Measurements from ENCODE around the gene AGMAT.

The AGMAT gene

GRCh38 chr1:15584489-15585363 lies at the start of gene AGMAT:
Gene AGMAT, minus strand, starts transcription at chr1:15585051. Its CDS starts 84 bp downstream, at chr1:15584967.
- H3K9ac ChIP-seq (ENCODE audit: low read length) = no peak within 1 kb of the TSS
- H3K27ac ChIP-seq (ENCODE audit: low read depth, low read length) = no peak within 1 kb of the TSS
- no peaks in the 10 kb centered on the region for H3K27me3 ChIP-seq (ENCODE audit: control insufficient read depth, insufficient read depth, low read length)
- no peaks in the 10 kb centered on the region for H3K36me3 ChIP-seq (ENCODE audit: control insufficient read depth, insufficient read depth, low read length)
- no peaks in the 10 kb centered on the region for H3K4me1 ChIP-seq (ENCODE audit: control insufficient read depth, insufficient read depth, low read length)
- peak within 1 kb of the TSS; percentile 68 for H3K4me3 ChIP-seq (ENCODE audit: low read length)

GRCh38 chr1:15633756-15634420 lies 49.0 kb upstream of the AGMAT start:
- Histone ChIP-seq H3K27me3 (ENCODE audit: control insufficient read depth, insufficient read depth, low read length) (no peaks in the 10 kb centered on the region), H3K27ac (ENCODE audit: low read depth, low read length) (no peak overlapping the region), H3K4me1 (ENCODE audit: control insufficient read depth, insufficient read depth, low read length) (no peaks in the 10 kb centered on the region), H3K36me3 (ENCODE audit: control insufficient read depth, insufficient read depth, low read length) (peaks cover 16% of the 10 kb centered on the region), H3K4me3 (ENCODE audit: low read length) (no peak overlapping the region), H3K9ac (ENCODE audit: low read length) (no peak overlapping the region)

- no peak overlapping the region for H3K27ac ChIP-seq (ENCODE audit: low read depth, low read length)
- no peaks in the 10 kb centered on the region for H3K4me1 ChIP-seq (ENCODE audit: control insufficient read depth, insufficient read depth, low read length)
- H3K4me3 ChIP-seq (ENCODE audit: low read length) = no peak overlapping the region
- peaks cover 8% of the 10 kb centered on the region for H3K36me3 ChIP-seq (ENCODE audit: control insufficient read depth, insufficient read depth, low read length)
- H3K9ac ChIP-seq (ENCODE audit: low read length) = no peak overlapping the region
- H3K27me3 ChIP-seq (ENCODE audit: control insufficient read depth, insufficient read depth, low read length) = no peaks in the 10 kb centered on the region
These were observed 43.2 kb upstream of the AGMAT start for GRCh38 chr1:15628003-15628402.

- no peak overlapping the region for H3K9ac ChIP-seq (ENCODE audit: low read length)
- H3K27me3 ChIP-seq (ENCODE audit: control insufficient read depth, insufficient read depth, low read length) = no peaks in the 10 kb centered on the region
- no peaks in the 10 kb centered on the region for H3K4me1 ChIP-seq (ENCODE audit: control insufficient read depth, insufficient read depth, low read length)
- H3K36me3 ChIP-seq (ENCODE audit: control insufficient read depth, insufficient read depth, low read length) = peaks cover 8% of the 10 kb centered on the region
- no peak overlapping the region for H3K4me3 ChIP-seq (ENCODE audit: low read length)
- no peak overlapping the region for H3K27ac ChIP-seq (ENCODE audit: low read depth, low read length)
These were observed 42.6 kb upstream of the AGMAT start for GRCh38 chr1:15627343-15627988.

- Histone ChIP-seq H3K4me3 (ENCODE audit: low read length) (no peak overlapping the region), H3K36me3 (ENCODE audit: control insufficient read depth, insufficient read depth, low read length) (peaks cover 8% of the 10 kb centered on the region), H3K27ac (ENCODE audit: low read depth, low read length) (no peak overlapping the region), H3K4me1 (ENCODE audit: control insufficient read depth, insufficient read depth, low read length) (no peaks in the 10 kb centered on the region), H3K9ac (ENCODE audit: low read length) (no peak overlapping the region), H3K27me3 (ENCODE audit: control insufficient read depth, insufficient read depth, low read length) (no peaks in the 10 kb centered on the region)
These were observed 41.6 kb upstream of the AGMAT start for GRCh38 chr1:15626269-15626950.

GRCh38 chr1:15625056-15625917 lies 40.4 kb upstream of the AGMAT start:
- Histone ChIP-seq H3K27ac (ENCODE audit: low read depth, low read length) (no peak overlapping the region), H3K4me1 (ENCODE audit: control insufficient read depth, insufficient read depth, low read length) (no peaks in the 10 kb centered on the region), H3K9ac (ENCODE audit: low read length) (no peak overlapping the region), H3K4me3 (ENCODE audit: low read length) (no peak overlapping the region), H3K36me3 (ENCODE audit: control insufficient read depth, insufficient read depth, low read length) (peaks cover 5% of the 10 kb centered on the region), H3K27me3 (ENCODE audit: control insufficient read depth, insufficient read depth, low read length) (no peaks in the 10 kb centered on the region)

GRCh38 chr1:15624133-15624714 lies 39.4 kb upstream of the AGMAT start:
- H3K4me1 ChIP-seq (ENCODE audit: control insufficient read depth, insufficient read depth, low read length) = no peaks in the 10 kb centered on the region
- H3K27ac ChIP-seq (ENCODE audit: low read depth, low read length) = no peak overlapping the region
- no peak overlapping the region for H3K4me3 ChIP-seq (ENCODE audit: low read length)
- H3K9ac ChIP-seq (ENCODE audit: low read length) = no peak overlapping the region
- no peaks in the 10 kb centered on the region for H3K27me3 ChIP-seq (ENCODE audit: control insufficient read depth, insufficient read depth, low read length)
- peaks cover 5% of the 10 kb centered on the region for H3K36me3 ChIP-seq (ENCODE audit: control insufficient read depth, insufficient read depth, low read length)

GRCh38 chr1:15623435-15623834 lies 38.6 kb upstream of the AGMAT start:
- H3K4me1 ChIP-seq (ENCODE audit: control insufficient read depth, insufficient read depth, low read length) = no peaks in the 10 kb centered on the region

GRCh38 chr1:15622712-15623373 lies 38.0 kb upstream of the AGMAT start:
- no peaks in the 10 kb centered on the region for H3K27me3 ChIP-seq (ENCODE audit: control insufficient read depth, insufficient read depth, low read length)
- H3K9ac ChIP-seq (ENCODE audit: low read length) = no peak overlapping the region
- no peak overlapping the region for H3K4me3 ChIP-seq (ENCODE audit: low read length)
- H3K36me3 ChIP-seq (ENCODE audit: control insufficient read depth, insufficient read depth, low read length) = peaks cover 5% of the 10 kb centered on the region
- no peak overlapping the region for H3K27ac ChIP-seq (ENCODE audit: low read depth, low read length)
- H3K4me1 ChIP-seq (ENCODE audit: control insufficient read depth, insufficient read depth, low read length) = no peaks in the 10 kb centered on the region

More at GRCh38 chr1:15623435-15623834, 38.6 kb upstream of the AGMAT start:
- H3K4me3 ChIP-seq (ENCODE audit: low read length) = no peak overlapping the region
- no peak overlapping the region for H3K9ac ChIP-seq (ENCODE audit: low read length)
- peaks cover 5% of the 10 kb centered on the region for H3K36me3 ChIP-seq (ENCODE audit: control insufficient read depth, insufficient read depth, low read length)
- H3K27ac ChIP-seq (ENCODE audit: low read depth, low read length) = no peak overlapping the region
- H3K27me3 ChIP-seq (ENCODE audit: control insufficient read depth, insufficient read depth, low read length) = no peaks in the 10 kb centered on the region

GRCh38 chr1:15621975-15622374 lies 37.1 kb upstream of the AGMAT start:
- Histone ChIP-seq H3K36me3 (ENCODE audit: control insufficient read depth, insufficient read depth, low read length) (peaks cover 5% of the 10 kb centered on the region), H3K27ac (ENCODE audit: low read depth, low read length) (no peak overlapping the region), H3K4me1 (ENCODE audit: control insufficient read depth, insufficient read depth, low read length) (no peaks in the 10 kb centered on the region)

More at GRCh38 chr1:15621975-15622374, 37.1 kb upstream of the AGMAT start:
- Histone ChIP-seq H3K4me3 (ENCODE audit: low read length) (no peak overlapping the region), H3K9ac (ENCODE audit: low read length) (no peak overlapping the region), H3K27me3 (ENCODE audit: control insufficient read depth, insufficient read depth, low read length) (no peaks in the 10 kb centered on the region)

Data from rectal smooth muscle tissue (tissue), 1 donor.